Measurements from ENCODE around the gene SHISA4.
"Not testable (repeated sequence)": the region's sequence is repeated elsewhere in the genome, so short reads cannot be mapped to it uniquely, and the experiment has no call there.

The SHISA4 gene

GRCh38 chr1:201888282-201889089, at the start of gene SHISA4:
SHISA4 (plus strand) TSS chr1:201888898; CDS start chr1:201888995, 97 bp downstream.
- FAIRE-seq = no peak

GRCh38 chr1:201839089-201839488, 49.6 kb upstream of the SHISA4 start:
- FAIRE-seq = not testable (repeated sequence)

GRCh38 chr1:201840055-201840454, 48.6 kb upstream of the SHISA4 start:
- no peak for FAIRE-seq

GRCh38 chr1:201840490-201840889, 48.2 kb upstream of the SHISA4 start:
- peak; percentile 7 for FAIRE-seq

GRCh38 chr1:201841265-201841912, 47.3 kb upstream of the SHISA4 start:
- FAIRE-seq = no peak

GRCh38 chr1:201842472-201843027, 46.1 kb upstream of the SHISA4 start:
- FAIRE-seq = no peak

- FAIRE-seq = peak; percentile 66
These were observed 43.2 kb upstream of the SHISA4 start for GRCh38 chr1:201845331-201846083.

GRCh38 chr1:201847150-201847549, 41.5 kb upstream of the SHISA4 start:
- no peak for FAIRE-seq

- no peak for FAIRE-seq
These were observed 40.5 kb upstream of the SHISA4 start for GRCh38 chr1:201848230-201848629.

GRCh38 chr1:201849372-201850052, 39.2 kb upstream of the SHISA4 start:
- FAIRE-seq = no peak

GRCh38 chr1:201850053-201850397, 38.7 kb upstream of the SHISA4 start:
- no peak for FAIRE-seq

GRCh38 chr1:201851949-201852348, 36.7 kb upstream of the SHISA4 start:
- FAIRE-seq = no peak

GRCh38 chr1:201856722-201857121, 32.0 kb upstream of the SHISA4 start:
- not testable (repeated sequence) for FAIRE-seq

- FAIRE-seq = no peak
These were observed 29.3 kb upstream of the SHISA4 start for GRCh38 chr1:201859424-201859823.

- no peak for FAIRE-seq
These were observed 27.2 kb upstream of the SHISA4 start for GRCh38 chr1:201861448-201861847.

GRCh38 chr1:201870397-201870796, 18.3 kb upstream of the SHISA4 start:
- no peak for FAIRE-seq

- no peak for FAIRE-seq
These were observed 14.0 kb upstream of the SHISA4 start for GRCh38 chr1:201874672-201875071.

- peak; percentile 68 for FAIRE-seq
These were observed 12.4 kb upstream of the SHISA4 start for GRCh38 chr1:201876148-201876818.

GRCh38 chr1:201877877-201878401, 10.8 kb upstream of the SHISA4 start:
- FAIRE-seq = peak; percentile 93

GRCh38 chr1:201880928-201881571, 7.6 kb upstream of the SHISA4 start:
- FAIRE-seq = no peak

- FAIRE-seq = no peak
These were observed 7.1 kb upstream of the SHISA4 start for GRCh38 chr1:201881617-201882016.
